HG03175 (cell line): Measurements from ENCODE around the gene MIPEP.

ENCODE experiments used
- ATAC-seq: cut with Tn5 transposase; IDR thresholded peaks from one replicate; pipeline ENCODE4 v1.9.1; 2021; ENCODE audit warnings: mild to moderate bottlenecking, moderate library complexity; ENCODE audit not compliant: unreplicated experiment

Gene MIPEP

DNA sequence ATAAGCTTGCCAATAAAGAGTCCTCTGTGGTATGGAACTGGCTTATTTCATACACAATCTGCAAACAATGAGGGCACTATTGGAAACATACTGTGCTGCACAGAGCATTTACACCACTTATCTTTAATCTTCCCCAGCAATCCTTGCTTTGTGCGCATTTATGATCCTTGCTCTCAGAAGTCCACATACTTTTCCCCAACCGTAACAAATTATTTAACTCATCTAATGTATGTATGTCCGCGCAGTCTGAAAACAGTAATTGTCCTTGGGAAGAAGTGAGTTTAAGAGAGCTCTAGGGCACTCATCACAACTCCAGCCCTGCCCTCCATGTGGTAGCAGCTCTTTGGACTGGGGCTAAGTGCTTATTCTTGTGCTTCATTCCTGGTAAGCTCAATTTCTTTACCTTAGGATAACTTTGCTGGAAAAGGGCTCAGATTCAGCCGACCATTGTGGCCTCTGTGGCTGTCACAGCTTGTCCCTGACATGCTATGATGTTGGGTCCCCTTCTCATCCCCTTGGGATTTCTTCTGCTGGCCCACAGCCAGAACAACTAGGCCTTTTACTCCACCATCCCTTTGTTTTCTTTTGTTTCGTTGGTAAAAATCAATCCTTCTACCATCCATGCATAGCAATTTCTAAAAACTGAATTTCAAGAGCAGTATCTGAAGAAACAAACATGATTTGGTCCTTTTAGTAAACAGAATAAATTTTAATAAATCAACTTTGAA is 166.3 kb downstream of the MIPEP start:
- ATAC-seq = no peak

DNA sequence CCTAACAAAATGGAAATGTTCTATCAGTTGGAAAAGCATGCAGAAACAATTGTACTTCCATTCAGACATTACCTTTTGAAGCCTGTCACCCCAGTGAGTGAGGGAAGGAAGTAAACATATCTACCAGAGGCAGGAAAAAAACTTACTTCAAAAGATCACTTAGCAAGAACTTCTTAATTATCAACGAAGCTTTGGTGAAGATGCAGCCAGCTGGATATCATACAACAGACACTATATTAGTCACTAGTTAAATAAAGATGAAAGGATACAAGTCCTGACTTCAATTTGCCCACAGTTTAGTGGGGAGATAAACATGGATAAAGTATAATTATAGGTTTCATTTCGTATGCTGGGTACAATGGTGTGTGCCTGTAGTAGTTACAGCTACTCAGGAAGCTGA is 170.2 kb downstream of the MIPEP start:
- ATAC-seq = no peak

DNA sequence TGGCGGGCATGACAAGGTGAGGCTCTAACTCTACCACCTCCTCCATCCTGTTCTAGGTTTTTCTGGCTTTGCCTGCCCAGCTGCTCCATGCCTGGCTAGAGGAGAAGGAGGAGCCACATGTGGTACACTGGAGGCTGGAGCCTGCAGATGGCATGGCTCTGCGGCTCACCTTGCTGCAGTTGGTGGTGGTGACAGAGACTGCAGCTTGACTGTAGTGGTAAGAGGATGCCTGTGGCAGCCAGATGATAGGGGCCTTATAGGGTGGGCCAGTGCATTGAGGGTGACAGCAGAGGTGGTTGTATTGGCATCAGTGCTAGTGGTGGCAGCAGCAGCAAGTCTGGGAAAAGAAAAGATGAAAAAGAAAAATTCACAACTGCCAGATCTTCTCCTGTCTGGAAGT is 172.8 kb downstream of the MIPEP start:
- ATAC-seq = no peak

DNA sequence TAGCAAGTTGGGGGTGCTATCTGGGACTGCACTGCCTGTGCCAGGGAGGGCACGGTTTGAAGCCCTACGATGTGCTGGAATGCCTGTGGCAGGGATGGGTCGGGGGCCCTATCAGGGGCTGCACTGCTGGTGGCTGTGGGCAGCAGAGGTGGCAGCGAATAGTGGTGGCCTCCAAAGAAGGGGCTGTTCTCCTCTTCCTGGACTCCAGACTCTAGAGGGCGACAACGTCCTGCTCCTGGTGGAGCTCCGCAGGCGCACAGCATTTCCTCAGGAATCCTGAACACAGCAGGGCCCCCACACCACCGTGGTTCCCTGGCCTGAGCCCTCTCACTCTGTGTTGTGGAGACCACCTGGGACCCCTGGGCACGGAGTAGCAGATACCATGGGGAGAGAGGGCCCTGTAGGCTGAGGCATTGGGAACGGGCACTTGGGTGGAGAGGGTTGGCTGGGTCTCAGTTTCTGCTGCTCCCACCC is 173.4 kb downstream of the MIPEP start:
- no peak for ATAC-seq

DNA sequence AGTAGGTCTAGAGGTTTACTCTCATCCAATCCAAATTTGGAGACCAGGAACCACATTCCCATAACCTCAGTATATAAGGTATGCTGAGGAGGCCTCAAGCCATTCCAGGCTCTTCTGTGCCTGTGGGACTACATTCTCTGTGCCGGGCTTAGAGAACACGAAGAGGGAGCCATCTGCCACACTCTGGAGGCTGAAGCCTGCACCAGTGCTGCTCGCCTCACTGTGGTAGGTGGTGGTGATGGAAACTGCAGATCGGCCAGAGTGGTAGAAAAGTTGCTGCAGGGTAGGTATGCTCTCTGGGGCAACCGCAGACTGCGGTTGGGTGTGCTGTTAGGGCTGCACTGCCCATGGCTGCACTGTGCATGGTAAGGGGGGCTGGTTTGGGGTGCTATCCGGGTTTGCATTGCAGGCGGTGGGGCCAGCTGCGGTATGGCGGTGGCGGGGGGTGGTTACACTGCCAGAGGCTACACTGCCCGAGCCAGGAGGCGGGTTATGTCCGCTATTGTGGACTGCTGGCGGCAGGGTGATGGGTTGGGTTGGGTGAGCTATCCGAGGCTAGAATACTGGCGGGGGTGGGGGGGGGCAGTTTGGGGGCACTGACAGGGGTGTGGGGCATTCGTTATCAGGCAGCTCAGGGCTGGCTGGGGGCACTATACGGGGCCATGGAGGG is 174.0 kb downstream of the MIPEP start:
- ATAC-seq = no peak

DNA sequence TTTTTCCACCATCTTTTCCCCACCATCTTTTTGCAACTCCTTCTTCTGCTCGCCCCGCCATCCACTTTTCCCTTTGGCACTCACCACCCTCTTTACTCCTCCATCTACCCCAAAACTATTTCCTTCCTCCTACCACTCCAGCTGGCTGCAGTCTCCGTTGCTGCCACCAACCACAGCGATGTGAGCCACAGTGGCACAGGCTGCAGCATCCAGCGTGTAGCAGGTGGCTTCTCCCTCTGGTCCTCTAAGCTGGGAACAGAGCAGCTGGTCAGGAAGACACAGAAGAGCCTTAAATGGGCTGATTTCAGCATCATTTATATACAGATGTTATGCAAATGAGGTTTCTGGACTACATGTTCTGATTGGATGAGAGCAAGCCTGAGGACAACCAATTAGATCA is 174.5 kb downstream of the MIPEP start:
- ATAC-seq = no peak

DNA sequence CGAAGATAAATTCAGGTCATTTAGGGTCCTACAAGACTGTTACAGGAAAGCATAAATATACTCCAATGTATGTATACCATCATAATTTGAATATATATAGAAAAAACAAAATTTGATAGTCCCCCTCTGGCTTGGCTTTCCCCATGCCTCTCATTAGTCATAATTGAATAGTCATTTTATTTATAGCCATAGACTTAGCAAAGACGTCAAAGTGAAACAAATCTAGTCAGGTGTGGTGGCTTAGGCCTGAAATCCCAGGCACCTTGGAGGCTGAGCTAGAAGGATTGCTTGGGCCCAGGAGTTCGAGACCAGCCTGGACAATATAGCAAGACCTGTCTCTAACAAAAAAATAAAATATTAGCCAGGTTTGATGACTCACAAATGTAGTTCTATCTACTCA is 177.8 kb downstream of the MIPEP start:
- no peak for ATAC-seq

DNA sequence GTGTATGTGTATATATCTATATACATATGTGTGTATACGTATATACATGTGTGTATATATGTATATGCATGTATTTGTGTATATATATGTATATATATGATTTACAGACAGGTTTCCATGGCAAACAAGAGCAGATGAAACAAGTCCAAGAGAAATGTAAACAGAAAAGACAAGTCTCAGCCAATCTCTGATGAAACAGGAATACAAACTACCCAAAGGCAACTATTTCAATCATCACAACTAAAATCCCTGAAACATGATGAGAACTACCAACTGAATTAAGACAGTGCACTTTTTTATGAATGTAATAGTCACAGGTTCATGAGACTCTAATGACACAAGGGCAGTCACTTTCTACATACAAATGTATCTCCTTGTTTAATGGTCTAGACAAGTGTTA is 178.8 kb downstream of the MIPEP start:
- ATAC-seq = no peak

DNA sequence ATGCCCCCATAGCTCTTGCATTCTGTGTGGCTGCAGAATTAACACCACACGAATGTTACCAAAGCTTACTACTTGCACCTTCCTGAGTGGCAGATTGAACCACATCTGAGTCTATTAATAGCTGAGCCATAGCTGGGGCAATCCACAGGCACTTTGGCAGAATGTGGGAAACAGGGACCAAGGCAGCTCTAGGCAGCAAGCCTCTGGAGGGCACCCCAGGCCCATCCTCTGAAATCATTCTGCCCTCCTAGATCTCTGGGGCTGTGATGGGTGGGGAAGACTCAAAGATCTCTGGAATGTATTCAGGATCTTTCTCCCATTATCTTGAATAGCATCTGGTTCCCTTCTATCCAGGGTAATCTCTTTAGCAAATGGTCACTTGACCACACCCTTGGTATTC is 179.7 kb downstream of the MIPEP start:
- no peak for ATAC-seq

DNA sequence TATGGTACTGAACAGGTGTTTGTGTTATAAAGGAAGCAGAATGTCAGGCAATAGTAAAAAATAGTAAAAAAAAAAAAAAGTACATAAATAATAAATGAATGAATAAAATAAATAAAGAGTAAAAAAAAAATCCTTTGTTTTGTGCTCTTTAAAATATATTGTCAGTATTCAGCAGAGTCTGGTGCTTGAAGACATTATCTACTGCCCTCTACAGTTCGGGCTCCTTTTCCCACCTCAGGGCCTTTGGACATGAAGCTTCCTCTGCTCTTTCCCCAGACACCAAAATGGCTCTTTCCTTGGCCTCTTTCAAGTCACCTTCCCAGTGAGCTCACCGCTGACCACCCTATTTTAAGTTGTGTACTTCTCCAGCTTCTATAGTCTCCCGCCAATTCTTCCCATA is 181.5 kb downstream of the MIPEP start:
- ATAC-seq = no peak

DNA sequence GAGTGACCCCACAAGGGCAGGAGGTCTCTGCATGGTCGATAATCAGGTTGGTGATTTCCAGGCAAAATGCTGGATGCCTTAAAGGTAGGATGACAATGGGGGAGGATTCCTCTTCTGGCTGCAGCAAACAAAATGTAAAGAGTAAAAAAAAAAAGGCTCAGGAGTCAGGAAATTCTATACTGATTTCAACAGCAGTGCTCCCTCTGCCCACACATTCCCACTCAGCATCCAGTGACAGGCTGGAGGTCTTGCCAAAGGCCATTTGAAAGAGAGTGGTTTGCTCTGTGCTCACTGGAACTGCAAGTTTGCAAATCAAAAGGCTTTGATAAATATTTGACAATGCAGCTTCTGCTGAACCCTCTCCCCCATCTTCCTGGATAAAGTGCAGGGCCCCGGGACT is 183.6 kb downstream of the MIPEP start:
- ATAC-seq = no peak

DNA sequence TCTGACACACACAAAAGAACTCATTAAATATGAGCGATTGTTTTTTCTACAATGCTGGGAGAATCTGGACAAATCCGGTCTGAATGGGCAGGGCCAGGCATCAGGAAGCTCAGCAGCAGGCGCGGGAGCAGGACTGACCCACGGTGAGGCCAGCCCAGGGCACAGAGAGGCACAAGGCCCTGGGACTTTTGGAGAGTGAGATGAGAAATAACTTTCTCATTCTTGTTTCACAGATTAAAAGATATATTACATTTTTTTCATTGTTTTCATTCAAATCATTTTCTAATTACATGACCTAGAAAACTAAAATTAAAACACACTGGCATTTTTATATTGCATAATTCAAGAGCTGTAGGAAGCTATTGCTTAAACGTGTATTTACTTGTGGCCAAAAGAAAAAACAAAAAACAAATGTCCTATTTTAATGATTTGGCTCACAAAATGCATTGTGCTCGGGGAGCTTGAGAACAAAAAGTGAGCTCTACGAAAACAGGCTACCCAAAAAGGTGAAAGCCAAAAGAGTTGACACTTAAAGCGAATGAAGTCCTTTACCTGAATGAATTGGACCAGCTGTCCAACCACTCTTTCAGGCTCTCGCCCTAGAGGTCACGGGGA is 185.8 kb downstream of the MIPEP start:
- no peak for ATAC-seq

DNA sequence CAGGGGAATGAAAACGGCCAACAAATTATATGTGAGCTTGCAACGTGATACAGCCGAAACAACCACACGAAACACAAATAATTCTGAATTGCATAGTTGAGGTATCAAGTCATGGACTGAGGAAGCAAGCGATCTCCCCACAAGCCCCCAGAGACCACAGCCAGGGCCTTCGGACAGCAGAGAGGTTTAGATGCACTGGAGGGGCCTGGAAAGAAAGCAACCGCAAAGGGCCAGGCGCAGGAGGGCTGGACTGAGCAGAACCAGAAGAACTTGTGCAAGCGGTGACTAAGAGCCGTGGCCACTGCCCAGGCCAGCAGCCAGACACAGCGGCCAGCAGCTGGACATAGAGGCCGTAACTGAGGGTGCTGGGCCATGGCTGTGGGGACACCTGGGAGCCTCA is 187.6 kb downstream of the MIPEP start:
- no peak for ATAC-seq

DNA sequence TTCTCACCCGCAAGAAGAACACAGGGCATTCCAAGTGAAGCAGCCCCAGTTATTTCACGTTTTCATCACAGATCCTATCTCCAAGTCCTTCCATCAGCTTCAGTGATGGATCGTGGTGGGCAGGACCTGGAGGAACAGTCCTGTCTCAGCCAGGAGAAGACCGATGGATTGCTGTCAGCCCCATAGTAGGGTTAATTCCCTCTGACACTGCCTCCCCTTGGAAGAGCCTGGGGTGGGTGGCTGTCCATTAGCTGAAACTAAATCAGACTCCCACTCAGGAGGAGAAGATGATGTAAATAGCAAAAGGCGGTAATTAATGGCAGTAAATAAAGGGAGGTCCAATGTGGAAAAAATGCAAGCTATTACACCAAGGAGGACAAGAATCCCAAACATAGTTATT is 188.0 kb downstream of the MIPEP start:
- ATAC-seq = no peak

DNA sequence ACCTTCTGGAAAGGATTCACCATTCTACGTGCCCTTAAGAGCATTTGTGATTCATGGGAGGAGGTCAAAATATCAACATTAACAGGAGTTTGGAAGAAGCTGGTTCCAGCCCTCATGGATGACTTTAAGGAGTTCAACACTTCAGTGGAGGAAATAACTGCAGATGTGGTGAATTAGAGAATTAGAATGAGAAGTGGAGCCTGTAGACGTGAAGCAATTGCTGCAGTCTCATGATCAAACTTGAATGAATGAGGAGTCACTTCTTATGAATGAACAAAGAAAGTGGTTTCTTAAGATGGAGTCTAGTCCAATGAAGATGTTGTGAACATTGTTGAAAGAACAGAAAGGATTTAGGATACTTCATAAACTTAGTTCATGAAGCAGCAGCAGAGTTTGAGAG is 189.9 kb downstream of the MIPEP start:
- no peak for ATAC-seq

DNA sequence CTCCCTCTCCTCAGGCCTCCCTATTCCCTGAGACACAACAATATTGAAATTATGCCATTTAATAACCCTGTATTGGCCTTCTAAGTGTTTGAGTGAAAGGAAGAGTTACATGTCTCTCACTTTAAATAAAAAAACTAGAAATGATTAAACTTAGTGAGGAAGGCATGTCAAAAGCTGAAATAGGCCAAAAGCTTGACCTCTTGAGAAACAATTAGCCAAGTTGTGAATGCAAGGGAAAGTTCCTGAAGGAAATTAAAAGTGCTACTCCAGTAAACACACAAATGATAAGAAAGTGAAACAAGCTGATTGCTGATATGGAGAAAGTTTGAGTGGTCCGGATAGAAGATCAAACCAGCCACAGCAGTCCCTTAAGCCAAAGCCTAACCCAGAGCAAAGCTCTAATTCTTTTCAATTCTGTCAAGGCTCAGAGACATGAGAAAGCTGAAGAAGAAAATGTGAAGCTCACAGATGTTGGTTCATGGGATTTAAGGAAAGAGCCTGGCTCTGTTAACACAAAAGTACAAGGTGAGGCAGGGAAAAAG is 191.4 kb downstream of the MIPEP start:
- no peak for ATAC-seq

DNA sequence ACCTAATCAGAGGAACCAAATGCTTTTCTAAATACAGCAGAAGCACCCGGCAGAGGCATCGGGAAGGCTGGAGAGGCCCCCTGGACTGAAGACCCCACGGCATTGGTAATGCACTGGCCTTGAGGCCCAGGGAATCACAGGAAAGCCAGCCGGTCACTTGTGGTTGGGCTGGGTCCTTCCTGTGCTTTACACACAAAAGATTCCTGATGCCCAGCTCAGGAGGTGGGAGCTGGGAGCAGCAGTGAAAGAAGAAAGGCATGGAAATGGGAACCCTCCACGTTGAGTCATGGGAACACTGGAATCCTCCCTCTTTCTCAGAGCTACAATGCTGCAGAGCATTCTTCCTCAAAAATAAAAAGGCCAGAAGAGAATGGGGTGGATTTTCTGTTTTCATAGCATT is 192.6 kb downstream of the MIPEP start:
- no peak for ATAC-seq

DNA sequence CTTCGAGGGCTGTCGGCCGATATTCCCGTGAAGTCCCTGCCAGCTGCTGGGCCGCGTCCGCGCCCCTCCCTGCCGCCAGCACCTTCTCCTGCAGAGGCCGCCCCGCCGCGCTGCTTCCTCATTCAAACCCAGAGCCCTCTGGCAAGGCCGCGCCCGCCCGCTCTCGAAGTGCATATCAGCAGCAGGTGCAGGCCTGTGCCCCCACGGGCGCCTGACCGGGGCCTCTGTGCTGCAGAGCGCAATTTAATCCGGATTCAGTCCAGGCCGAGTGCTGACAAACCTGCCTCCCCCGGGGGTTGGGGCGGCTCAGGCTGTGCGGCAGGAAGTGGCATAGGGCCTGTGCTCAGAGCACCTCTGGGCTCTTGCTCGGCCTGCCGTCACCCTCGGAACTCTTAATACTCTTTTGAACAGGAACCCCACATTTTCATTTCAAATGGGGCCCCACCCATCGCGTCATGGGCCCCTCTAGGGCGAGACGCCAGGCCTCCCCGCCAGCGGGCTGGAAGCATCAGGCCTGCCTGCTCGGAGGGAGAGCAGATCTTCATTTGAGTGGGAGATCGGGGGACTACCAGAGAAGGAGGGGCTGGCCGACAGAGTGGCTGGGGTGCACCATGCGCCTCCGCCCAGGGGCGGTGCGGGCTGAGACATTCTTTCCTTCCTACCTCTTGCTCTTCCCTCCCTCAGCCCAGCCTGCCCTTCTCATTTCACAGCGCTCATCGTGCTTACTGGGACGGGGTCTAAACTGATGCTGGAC is 193.3 kb downstream of the MIPEP start:
- peak; percentile 89 for ATAC-seq

DNA sequence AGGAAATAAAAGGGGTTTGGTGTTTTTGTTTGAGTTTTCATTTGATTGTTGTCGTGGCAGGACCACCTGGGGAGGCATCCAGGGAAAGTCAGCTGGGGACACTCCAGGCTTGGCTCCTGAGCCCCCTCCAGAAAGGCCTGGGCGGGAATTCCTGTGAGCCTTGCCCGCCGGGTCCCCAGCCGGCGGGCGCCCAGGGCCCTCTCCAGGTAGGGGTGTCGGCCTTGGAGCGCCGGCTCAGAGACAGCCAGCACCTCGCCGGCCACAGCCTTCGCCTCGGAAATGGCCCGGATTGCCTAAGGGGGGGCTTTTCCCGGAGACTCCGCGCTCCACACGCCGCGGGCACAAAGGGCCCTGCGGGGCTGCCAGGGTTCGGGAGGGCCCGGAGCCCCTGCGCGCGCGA is 194.0 kb downstream of the MIPEP start:
- no peak for ATAC-seq

DNA sequence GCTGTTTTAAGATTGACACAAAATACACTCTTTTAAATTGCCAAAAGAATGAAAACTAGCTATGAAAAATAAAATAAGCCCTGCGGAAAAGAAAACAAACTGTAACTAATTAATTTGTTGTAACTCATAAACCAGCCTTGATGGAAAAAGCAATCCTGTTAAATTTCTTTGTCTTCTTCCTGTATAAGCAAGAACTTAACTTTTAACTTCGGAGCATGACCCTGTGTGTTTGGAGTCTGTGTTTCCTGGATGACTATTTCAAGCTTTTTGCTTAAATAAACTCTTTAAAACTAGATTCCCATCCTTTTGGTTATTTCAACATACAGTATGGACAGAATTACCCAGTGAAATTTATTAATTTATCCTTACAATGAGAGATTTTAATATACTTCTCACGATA is 196.4 kb downstream of the MIPEP start:
- no peak for ATAC-seq

DNA sequence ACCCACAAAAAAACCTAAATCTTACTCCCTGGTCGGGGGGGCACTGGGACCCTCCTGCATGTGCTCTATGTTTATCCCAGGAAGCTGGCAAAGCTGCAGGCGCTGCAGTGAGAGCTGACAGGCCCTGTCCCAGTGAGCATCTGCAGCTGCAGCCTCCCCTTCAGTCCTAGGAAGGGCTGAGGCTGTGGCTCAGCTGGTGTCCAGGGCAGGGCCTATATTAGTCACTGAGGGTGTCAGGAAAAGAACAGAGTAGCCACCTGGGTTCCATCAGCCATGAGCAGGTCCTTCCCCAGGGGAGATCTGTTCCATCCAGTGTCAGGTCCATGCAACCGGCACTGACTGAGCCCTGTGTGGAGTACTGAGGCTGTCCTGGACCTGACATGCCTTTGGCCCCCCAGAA is 198.5 kb downstream of the MIPEP start:
- ATAC-seq = no peak
